ENCODE measurements around the gene NUP153. TPM values are rescaled to one million over a fixed set of nuclear protein-coding genes. Genes with fewer than 3 reads are reported as not detected.

The NUP153 gene
- polyA plus RNA-seq, 3 donors: 59.1 to 60.2 (median 60.0) TPM

- no peak for DNase-seq (ENCODE audit: low read depth in 3 of 3, low spot score in 2 of 3)
Measured at GRCh38 chr6:17672064-17672718, 34.5 kb downstream of the NUP153 start.

DNA sequence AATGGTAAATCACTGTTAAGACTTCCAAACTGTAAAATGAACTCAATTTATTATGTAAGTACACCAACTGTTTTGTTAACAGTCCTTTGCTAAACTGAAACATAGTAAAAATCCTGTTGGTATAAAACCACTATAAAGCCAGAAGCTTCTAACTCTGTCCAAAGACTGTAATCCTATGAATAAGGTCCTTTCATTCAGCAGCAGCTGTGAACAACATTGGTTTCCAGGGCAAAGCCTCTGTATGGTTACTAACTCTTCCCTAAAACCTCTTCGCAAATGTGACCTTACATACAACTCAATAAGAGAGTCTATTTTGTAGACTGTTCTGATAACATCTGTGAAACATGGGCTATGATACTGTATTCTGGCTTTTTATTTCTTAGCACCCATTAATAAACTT, 40.1 kb downstream of the NUP153 start:
- no peak for DNase-seq (ENCODE audit: low read depth in 3 of 3, low spot score in 2 of 3)

- DNase-seq (ENCODE audit: low read depth in 3 of 3, low spot score in 2 of 3): no peak
Measured at GRCh38 chr6:17665132-17665531, 41.6 kb downstream of the NUP153 start.

DNA sequence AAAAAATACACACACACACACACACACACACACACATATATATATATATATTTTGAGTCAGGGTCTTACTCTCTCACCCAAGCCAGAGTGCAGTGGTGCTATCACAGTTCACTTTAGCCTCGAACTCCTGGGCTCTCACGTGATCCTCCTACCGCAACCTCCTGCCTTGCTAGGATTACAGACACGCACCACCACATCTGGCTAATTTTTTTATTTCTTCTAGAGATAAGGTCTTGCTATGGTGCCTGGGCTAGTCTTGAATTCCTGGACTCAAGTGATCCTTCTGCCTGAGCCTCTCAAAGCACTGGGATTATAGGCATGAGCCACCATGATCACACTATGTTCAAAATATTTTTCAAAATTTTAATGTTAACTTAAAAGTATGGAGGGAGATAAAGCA, 43.5 kb downstream of the NUP153 start:
- no peak for DNase-seq (ENCODE audit: low read depth in 3 of 3, low spot score in 2 of 3)

DNA sequence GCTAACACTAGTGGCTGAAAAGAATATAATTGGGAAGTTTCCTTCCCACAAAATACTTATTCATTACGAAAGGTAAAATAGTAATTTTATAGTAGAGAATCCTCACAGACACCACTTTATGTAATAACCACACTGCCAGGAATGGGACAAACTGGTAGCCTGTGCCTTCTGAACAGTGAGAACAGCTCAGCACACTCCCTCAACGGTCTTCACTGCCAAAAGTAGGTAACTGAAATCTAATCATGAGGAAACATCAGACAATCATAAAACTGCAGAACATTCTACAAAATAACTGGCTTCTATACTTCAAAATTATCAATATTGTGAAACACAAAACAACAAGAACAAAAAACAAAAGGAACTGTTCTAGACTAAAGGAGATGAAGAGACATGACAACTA, 44.1 kb downstream of the NUP153 start:
- no peak for DNase-seq (ENCODE audit: low read depth in 3 of 3, low spot score in 2 of 3)

DNA sequence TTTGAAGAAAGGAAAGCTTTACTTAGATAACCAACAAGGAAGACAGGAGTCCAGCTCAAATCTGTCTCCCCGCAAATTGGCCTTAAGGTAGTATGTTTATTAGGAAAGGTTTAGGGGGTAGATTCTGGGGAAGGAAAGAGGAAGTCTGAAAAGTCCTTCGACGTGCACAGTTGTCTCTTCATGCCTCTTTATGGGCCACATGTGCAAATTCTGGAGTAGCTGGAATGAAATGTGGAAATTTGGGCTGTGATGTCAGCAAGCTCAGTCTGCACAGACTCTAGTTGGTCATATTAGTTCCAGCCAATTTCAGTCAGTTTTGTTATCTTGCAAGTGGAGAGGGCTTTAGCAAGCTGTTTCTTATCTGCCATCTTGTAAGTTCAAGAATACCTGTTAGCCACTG, 50.1 kb downstream of the NUP153 start:
- DNase-seq (ENCODE audit: low read depth in 3 of 3, low spot score in 2 of 3): no peak

GRCh38 chr6:17656092-17656491, 50.6 kb downstream of the NUP153 start:
- DNase-seq (ENCODE audit: low read depth in 3 of 3, low spot score in 2 of 3): no peak

GRCh38 chr6:17653198-17653882, 53.4 kb downstream of the NUP153 start:
- DNase-seq (ENCODE audit: low read depth in 3 of 3, low spot score in 2 of 3): no peak

GRCh38 chr6:17650656-17651309, 55.9 kb downstream of the NUP153 start:
- peak in 2 of 3 donors; percentile 10 to 15 for DNase-seq (ENCODE audit: low read depth in 3 of 3, low spot score in 2 of 3)

- DNase-seq (ENCODE audit: low read depth in 3 of 3, low spot score in 2 of 3): no peak
Measured at GRCh38 chr6:17648745-17649144, 58.0 kb downstream of the NUP153 start.

GRCh38 chr6:17640477-17640917, 66.2 kb downstream of the NUP153 start:
- DNase-seq (ENCODE audit: low read depth in 3 of 3, low spot score in 2 of 3): no peak

DNA sequence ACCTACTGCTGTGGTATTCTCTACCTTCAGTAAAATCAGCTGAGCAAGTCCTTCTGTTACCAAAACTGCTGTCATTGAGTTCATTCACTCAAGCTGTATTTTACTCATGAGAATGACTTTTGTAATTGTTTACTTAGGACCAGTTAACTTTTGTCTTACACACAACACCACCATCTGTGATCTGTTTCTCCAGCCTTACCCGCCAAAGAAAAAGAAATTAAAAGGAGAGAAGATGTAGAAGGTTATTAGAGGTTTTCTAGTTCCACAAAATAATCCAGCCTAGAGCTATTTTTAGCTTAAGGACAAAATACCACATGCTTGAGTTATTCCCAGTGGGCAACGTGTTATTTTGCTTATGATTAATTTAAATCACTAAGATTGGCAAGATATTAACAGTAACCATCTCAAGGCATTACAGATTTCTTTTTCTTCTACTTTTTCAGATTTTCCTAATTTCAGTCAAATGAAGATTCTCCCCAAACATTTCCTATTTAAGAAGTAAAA, 68.5 kb downstream of the NUP153 start:
- no peak for DNase-seq (ENCODE audit: low read depth in 3 of 3, low spot score in 2 of 3)

DNA sequence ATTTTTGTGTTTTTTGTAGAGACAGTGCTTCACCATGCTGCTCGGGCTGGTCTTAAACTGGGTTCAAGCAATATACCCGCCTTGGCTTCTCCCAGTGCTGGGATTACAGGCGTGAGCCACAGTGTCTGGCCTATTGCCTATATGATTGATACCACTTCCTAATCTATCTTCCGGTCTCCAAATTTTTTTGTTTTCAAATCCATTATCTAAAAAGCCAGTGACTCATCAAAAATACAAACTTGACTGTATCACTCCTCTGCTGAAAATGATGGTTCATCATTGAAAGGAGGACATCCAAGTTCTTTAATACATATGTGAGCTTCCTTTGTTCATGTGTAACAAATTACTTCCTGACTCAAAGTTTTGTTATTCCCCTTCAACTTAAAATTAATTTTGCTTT, 71.2 kb downstream of the NUP153 start:
- DNase-seq (ENCODE audit: low read depth in 3 of 3, low spot score in 2 of 3): no peak

DNA sequence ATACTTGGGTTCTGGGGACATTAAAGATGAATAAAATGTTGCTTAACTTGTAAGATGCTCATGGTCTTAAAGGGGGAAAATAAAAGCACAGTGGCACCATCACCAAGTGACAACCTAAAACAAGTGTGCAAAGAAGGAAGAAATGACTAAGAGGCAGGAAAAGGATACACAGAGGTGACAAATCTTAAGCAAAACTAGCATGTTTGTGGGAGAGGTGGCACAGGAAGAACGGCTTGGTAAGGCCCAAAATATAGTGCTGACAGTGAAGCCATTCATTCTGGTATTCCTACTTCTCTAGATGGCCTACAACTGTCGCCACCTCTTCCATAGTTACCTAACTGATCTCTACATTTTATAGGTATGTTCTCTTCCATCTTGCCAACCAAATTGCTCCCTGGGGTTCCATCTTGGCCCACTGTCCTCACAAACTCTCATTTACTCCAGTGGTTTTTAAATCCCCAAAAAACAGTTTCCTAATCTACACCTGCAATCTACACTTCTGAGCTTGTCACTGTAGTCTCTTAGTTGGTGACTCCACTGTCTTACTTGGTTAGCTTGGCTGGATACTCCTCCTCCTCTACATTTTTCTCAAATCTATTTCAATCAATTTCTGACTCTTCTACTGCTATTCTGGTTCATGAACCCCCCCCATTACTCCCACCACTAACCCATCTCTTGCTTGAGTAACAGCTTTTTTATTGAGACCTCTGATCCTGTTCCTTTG, 73.1 kb downstream of the NUP153 start:
- DNase-seq (ENCODE audit: low read depth in 3 of 3, low spot score in 2 of 3): no peak

DNA sequence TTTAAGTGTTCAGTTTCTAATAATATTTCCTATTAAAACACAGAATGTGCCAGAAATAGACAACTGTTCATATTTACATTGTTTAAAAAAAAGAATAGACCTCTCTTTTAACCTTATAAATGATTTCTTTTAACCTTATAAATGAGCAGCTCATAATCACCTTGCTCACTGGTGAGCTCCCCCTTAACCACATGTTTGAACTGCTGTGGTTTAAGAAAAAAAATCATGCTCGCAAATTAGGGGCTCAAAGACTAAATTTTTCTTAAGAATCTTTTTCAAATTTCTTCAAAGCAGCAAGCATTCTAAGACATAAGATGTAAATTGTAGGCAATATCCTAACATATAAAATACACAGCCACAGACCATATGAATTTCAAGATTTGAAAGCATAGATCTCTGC, 73.8 kb downstream of the NUP153 start:
- no peak for DNase-seq (ENCODE audit: low read depth in 3 of 3, low spot score in 2 of 3)

DNA sequence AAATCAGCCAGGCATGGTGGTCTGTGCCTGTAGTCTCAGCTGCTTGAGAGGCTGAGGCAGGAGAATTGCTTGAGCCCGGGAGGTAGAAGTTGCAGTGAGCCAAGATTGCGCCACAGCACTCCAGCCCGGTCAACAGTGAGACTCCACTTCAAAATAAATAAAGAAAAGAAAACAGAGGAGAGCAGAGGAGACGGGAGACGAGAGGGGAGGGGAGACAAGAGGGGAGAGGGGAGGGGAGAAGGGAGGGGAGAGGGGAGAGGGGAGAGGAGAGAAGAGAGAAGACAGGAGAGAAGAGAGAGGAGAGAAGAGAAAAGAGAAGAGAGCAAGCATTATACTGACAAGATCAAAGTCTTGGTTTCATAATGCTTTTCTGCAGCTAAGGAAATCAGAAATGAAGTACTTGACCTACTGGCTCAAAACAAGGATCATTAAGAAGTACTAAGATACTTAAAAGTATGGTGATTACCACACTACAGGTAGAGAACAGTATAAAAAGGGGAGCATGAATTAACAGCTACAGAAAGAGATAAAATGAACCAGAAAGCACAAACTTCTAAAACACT, 76.1 kb downstream of the NUP153 start:
- DNase-seq (ENCODE audit: low read depth in 3 of 3, low spot score in 2 of 3): no peak

DNA sequence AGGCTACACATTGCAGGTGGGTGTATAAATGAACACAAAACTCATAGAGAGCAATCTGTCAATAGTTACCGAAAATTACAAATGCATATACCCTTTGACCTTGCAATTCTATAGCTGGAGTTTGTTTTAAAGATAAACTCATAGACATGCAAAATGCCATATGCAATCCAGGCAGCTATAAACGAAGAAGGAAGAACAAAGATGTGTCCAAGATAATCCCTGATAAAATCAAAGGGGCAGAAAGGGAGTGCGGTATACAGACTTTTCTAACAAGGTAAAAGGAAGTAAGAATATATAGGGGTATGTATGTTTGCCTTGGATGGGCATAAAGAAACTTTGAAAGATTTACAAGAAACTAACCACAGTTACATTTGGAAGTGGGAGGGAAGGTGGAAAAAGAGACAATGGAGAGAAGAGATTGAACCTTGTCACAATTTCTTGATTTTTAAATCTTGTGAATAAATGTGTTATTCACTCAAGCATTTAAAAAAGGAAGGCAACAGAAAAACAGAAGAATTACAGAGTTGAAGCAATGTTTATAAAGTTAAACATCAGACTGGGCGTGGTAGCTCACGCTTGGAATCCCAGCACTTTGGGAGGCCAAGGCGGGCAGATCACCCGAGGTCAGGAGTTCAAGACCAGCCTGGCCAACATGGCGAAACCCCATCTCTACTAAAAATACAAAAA, 76.8 kb downstream of the NUP153 start:
- no peak for DNase-seq (ENCODE audit: low read depth in 3 of 3, low spot score in 2 of 3)

GRCh38 chr6:17628873-17629272, 77.9 kb downstream of the NUP153 start:
- no peak for DNase-seq (ENCODE audit: low read depth in 3 of 3, low spot score in 2 of 3)

- no peak for DNase-seq (ENCODE audit: low read depth in 3 of 3, low spot score in 2 of 3)
Measured at GRCh38 chr6:17624396-17624795, 82.3 kb downstream of the NUP153 start.

- no peak for DNase-seq (ENCODE audit: low read depth in 3 of 3, low spot score in 2 of 3)
Measured at GRCh38 chr6:17622144-17622543, 84.6 kb downstream of the NUP153 start.

Measured in right renal cortex interstitium (tissue), 3 donors.